H1 (cell line): ENCODE measurements around the gene NET1.

Source experiments
- BCL11A ChIP-seq, 2 experiments: IDR thresholded peaks; one replicate each; pipeline ENCODE4 v1.6.1; 2011; ENCODE audit warnings: low read depth in 2 of 2, low read length in 2 of 2, mild to moderate bottlenecking in 2 of 2
- BRCA1 ChIP-seq: IDR thresholded peaks from 2 replicates; pipeline ENCODE4 v1.6.1; 2012; ENCODE audit warnings: low read depth, low read length, improper control_type of control experiment
- CHD1 ChIP-seq: IDR thresholded peaks from 2 replicates; pipeline ENCODE4 v1.6.1; 2012; ENCODE audit warnings: low read depth, low read length, improper control_type of control experiment
- CTCF ChIP-seq, 3 experiments: IDR thresholded peaks; 1 replicate in 2 of 3; 2 replicates in 1 of 3; pipeline versions ENCODE4 v1.5.1 to v1.6.1; 2011; ENCODE audit warnings: low read length in 3 of 3, mild to moderate bottlenecking in 3 of 3, inconsistent platforms in 2 of 3, low read depth in 1 of 3, moderate library complexity in 1 of 3; ENCODE audit not compliant: insufficient read depth in 1 of 3; ENCODE audit errors: control extremely low read depth in 1 of 3
- JUN ChIP-seq: IDR thresholded peaks from 2 replicates; pipeline ENCODE4 v1.6.1; 2011; ENCODE audit warnings: low read depth, mild to moderate bottlenecking, improper control_type of control experiment, low read length
- KDM1A ChIP-seq: fragments of 200-600, 300-600 bp; sonication (generic); IDR thresholded peaks from 2 replicates; pipeline ENCODE4 v1.7.1; 2016; ENCODE audit warnings: mild to moderate bottlenecking, low read length, borderline replicate concordance
- MAFK ChIP-seq: IDR thresholded peaks from 2 replicates; pipeline ENCODE4 v1.6.1; 2012; ENCODE audit warnings: low read depth, mild to moderate bottlenecking, improper control_type of control experiment, low read length
- MAX ChIP-seq: IDR thresholded peaks from 2 replicates; pipeline ENCODE4 v1.6.1; 2012; ENCODE audit warnings: inconsistent platforms
- POLR2AphosphoS5 ChIP-seq: IDR thresholded peaks from 2 replicates; pipeline ENCODE4 v1.6.1; 2011; ENCODE audit warnings: low read depth, low read length
- RAD21 ChIP-seq, 2 experiments: IDR thresholded peaks in 1 of 2; conservative IDR thresholded peaks in 1 of 2; 2 replicates each; pipeline ENCODE4 v1.6.1; 2011; ENCODE audit warnings: low read depth in 2 of 2, low read length in 2 of 2, improper control_type of control experiment in 1 of 2, inconsistent platforms in 1 of 2, mild to moderate bottlenecking in 1 of 2, moderate library complexity in 1 of 2
- TAF1 ChIP-seq: IDR thresholded peaks from 2 replicates; pipeline ENCODE4 v1.6.1; 2011; ENCODE audit warnings: mild to moderate bottlenecking, low read depth, low read length
- YY1 ChIP-seq: IDR thresholded peaks from 2 replicates; pipeline ENCODE4 v1.6.1; 2011; ENCODE audit warnings: low read depth, mild to moderate bottlenecking, low read length

GRCh38 chr10:5434017-5434753 lies 21.8 kb downstream of the NET1 start:
- no peak for TF ChIP-seq BRCA1
- TF ChIP-seq JUN = no peak
- TF ChIP-seq CTCF (IDR thresholded peaks at IDR 0.05; ENCODE audit: control extremely low read depth in 1 of 3, insufficient read depth in 1 of 3, low read depth in 1 of 3, low read length in 3 of 3) = peak in 2 of 3 experiments; percentile 51 to 69; a peak in 2 of 4 replicates
- no peak for TF ChIP-seq BCL11A (IDR thresholded peaks at IDR 0.05; ENCODE audit: low read depth in 2 of 2, low read length in 2 of 2)
- TF ChIP-seq MAX = no peak
- TF ChIP-seq CHD1 = no peak
- TF ChIP-seq MAFK = no peak
- TF ChIP-seq KDM1A = no peak
- no peak for TF ChIP-seq YY1
- peak; percentile 73 to 75 for TF ChIP-seq RAD21 (IDR thresholded peaks at IDR 0.05 in 1 of 2, conservative IDR thresholded peaks at IDR 0.05 in 1 of 2; ENCODE audit: low read depth in 2 of 2, low read length in 2 of 2)
- no peak for TF ChIP-seq TAF1
- TF ChIP-seq POLR2AphosphoS5 = no peak
